ENCODE results near the gene CDH19.

Gene CDH19

GRCh38 chr18:66457245-66457644 lies 146.6 kb downstream of the CDH19 start:
- Histone ChIP-seq H3K79me2 (ENCODE audit: low read length) (no peaks in the 10 kb centered on the region), H3K27me3 (ENCODE audit: low read depth, low read length) (no peaks in the 10 kb centered on the region), H3K36me3 (replicated peaks; ENCODE audit: low read depth, low read length) (no peaks in the 10 kb centered on the region), H3K4me1 (ENCODE audit: low read length) (peaks cover 5% of the 10 kb centered on the region), H3K9ac (ENCODE audit: low read length) (no peak overlapping the region), H3K4me2 (ENCODE audit: low read length) (no peak overlapping the region), H2AFZ (ENCODE audit: low read depth, low read length) (no peak overlapping the region), H3K27ac (ENCODE audit: low read length) (no peak overlapping the region), H4K20me1 (ENCODE audit: insufficient read depth, low read length) (no peaks in the 10 kb centered on the region), H3K9me3 (ENCODE audit: insufficient read depth, low read length) (peaks cover 4% of the 10 kb centered on the region; the same call in 1 of the 2 replicates), H3K4me3 (ENCODE audit: low read length) (no peak overlapping the region)
- TF ChIP-seq CTCF (IDR thresholded peaks at IDR 0.05; ENCODE audit: low read depth, low read length): no peak
